OCI-LY1 (cell line): Measurements from ENCODE around the gene CEP104.

Source experiments
- EZH2 ChIP-seq: fragments of 200-600 bp; sonication (generic), shearing (Covaris generic); IDR thresholded peaks from 2 replicates; pipeline ENCODE4 v1.8.0; 2017; ENCODE audit warnings: borderline replicate concordance, mixed run types, mild to moderate bottlenecking, antibody characterized with exemption, low read length, moderate library complexity, mixed read lengths
- TF ChIP-seq, protein P1 (sequence below): fragments of 200-600 bp; sonication (generic), shearing (Covaris generic); IDR thresholded peaks from 2 replicates; pipeline ENCODE4 v1.5.1; 2017; ENCODE audit warnings: mild to moderate bottlenecking, antibody characterized with exemption, low read length, moderate library complexity, mixed read lengths

GRCh38 chr1:3880429-3881192 is 23.6 kb upstream of the CEP104 start:
- TF ChIP-seq, protein P1, sequence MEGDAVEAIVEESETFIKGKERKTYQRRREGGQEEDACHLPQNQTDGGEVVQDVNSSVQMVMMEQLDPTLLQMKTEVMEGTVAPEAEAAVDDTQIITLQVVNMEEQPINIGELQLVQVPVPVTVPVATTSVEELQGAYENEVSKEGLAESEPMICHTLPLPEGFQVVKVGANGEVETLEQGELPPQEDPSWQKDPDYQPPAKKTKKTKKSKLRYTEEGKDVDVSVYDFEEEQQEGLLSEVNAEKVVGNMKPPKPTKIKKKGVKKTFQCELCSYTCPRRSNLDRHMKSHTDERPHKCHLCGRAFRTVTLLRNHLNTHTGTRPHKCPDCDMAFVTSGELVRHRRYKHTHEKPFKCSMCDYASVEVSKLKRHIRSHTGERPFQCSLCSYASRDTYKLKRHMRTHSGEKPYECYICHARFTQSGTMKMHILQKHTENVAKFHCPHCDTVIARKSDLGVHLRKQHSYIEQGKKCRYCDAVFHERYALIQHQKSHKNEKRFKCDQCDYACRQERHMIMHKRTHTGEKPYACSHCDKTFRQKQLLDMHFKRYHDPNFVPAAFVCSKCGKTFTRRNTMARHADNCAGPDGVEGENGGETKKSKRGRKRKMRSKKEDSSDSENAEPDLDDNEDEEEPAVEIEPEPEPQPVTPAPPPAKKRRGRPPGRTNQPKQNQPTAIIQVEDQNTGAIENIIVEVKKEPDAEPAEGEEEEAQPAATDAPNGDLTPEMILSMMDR, result no peak
- no peak for TF ChIP-seq EZH2
